HS-5 (cell line): ENCODE measurements around the gene GAB2.
"Not testable (repeated sequence)": the region's sequence is repeated elsewhere in the genome, so short reads cannot be mapped to it uniquely, and the experiment has no call there.

ENCODE experiments used
- DNase-seq: peaks from one replicate; pipeline ENCODE4 v3.0.0-alpha.2; 2012; ENCODE audit warnings: low read depth

GAB2 gene

DNA sequence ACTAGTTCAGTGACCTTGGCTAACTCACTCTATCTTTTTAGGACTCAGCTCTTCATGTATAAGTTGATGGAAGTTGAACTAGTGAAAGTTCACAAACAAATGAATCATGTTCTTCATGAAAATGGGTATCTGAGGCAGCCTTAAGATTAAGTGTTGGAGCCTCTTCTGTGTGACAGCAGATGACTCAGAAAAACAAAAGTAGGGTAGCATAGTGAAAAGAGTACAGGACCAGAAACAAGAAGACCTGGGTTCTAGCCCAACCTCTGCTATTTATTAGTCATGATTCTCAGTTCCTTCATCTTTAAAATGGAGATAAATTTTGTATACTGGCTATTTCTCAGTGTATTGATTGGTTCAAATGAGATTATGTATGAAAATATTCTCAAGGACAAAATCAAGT, 168.7 kb downstream of the GAB2 start:
- DNase-seq: no peak

DNA sequence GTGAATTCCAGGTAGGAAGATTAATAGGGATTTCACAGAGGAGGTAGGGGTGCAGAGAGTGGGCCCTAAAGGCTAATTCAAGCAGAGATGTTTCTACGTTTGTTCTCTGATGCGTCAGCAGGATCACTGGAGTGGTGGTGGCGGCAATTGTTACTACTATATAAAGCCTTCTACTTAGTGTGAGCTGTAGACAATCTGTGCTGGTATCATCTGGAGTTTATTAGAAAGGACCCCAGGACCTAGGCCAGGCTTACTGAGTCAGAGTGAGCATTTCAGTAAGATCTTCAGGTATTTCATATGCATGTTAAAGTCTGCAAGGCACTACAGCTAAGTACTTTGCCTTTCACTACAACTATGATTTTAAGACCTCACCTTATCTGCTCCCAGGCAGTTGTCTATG, 169.4 kb downstream of the GAB2 start:
- DNase-seq: no peak

DNA sequence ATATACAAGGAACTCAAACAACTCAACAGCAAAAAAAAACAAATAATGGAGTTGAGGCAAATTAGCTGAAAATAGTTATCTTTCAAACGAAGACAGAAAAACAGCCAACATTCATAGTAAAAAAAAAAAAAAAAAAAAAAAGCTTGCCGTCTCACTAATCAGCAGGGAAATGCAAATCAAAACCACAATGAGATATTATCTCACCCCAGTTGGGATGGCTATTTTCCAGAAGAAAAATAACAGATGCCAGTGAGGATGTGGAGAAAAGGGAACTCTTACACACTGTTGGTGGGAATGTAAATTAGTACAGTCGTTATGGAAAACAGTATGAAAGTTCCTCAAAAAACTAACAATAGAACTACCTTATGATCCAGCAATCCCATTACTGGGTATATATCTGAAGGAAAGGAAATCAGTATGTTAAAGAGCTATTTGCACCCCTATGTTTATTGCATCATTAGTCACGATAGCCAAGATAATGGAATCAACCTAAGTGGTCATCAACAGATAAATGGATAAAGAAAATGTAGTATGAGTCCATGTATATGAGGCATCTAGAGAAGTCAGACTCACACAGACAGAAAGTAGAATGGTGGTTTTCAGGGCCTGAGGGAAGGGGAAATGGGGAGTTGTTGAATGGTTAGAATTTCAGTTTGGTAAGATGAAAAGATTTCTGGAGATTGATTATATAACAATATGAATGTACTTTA, 172.9 kb downstream of the GAB2 start:
- DNase-seq: no peak

DNA sequence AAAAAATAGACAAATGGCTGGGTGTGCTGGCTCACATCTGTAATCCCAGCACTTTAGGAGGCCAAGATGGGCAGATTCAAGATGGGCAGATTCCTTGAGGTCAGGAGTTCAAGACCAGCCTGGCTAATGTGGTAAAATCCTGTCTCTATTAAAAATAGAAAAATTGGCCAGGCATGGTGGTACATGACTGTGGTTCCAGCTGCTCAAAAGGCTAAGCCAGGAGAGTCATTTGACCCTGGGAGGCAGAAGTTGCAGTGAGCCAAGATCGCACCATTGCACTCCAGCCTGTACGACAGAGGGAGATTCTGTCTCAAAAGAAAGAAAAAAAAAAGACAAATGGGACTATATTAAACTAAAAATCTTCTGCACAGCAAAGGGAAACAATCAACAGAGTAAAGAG, 173.5 kb downstream of the GAB2 start:
- no peak for DNase-seq

DNA sequence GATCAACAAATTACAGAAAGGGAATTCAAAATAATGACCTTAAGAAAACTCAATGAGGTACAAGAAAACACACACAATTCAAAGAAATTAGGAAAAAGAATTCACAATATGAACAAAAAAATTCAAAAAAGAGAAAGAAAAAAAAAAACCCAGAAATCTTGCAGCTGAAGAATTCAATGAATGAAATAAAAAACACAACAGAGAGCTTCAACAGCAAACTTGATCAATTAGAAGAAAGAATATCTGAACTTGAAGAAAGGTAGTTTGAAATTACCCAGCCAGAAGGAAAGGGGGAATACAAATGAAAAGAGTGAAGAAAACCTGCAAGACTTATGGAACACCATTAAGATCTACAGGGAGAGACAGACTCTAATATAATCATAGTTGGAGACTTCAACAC, 176.1 kb downstream of the GAB2 start:
- no peak for DNase-seq

DNA sequence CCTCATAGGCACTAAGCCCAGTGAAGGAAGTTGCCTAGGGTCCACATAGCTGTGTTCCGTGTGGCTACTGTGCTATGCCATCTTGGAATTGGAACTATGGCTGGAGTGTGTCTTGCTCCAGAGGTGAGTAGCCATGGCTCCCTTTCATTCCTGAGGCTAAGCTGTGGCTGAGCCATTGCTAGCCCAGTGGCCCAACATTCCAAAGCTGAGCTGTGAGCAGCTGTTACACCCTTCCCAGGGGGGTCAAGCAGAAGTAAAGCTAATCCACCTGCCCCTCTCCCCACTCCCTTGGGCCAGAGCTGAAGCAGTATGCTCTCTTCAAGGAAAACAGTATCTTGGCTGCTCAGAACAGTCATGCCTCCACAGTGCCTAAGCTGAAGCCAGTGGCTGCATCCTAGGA, 177.8 kb downstream of the GAB2 start:
- DNase-seq: no peak

DNA sequence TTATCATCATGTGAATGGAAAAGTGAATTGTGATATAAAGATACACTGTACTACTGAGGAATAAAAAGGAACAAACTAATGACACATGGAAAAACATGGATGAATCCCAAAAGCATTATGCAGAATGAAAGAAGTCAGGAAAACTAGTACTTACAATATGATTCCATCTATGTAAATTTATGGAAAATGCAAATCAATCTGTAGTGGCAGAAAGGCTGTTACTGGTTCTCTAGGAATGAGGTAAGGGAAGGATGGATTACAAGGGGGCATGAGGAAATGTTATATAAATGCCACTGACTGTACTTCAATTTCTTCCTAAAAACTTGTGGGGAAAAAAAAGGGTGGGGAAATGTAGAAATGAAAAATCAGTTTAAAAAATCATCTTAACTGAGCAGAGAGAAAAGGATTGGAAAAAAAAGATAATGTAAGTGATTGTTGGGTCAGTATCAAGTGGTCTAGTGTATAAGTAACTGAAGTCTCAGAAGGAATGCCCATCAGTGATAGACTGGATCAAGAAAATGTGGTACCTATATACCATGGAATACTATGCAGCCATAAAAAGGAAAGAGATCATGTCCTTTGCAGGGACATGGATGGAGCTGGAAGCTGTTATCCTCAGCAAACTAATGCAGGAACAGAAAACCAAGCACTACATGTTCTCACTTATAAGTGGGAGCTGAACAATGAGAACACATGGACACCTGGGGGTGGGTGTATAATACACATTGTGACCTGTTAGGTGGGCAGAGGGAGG, 180.2 kb downstream of the GAB2 start:
- DNase-seq: no peak

DNA sequence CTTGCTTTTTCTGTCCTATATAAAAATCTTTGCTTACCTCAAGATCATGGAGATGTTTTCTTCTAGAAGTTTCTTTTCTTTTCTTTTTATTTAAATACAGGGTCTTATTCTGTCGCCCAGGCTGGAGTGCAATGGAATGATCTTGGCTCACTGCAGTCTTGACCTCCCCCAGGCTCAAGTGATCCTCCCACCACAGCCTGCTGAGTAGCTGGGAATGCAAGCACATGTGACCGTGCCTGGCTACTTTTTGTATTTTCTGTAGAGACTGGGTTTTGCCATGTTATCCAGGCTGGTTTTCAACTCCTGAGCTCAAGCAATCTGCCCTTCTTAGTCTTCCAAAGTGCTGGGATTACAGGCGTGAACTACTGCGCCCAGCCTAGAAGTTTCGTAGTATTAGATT, 183.6 kb downstream of the GAB2 start:
- no peak for DNase-seq

DNA sequence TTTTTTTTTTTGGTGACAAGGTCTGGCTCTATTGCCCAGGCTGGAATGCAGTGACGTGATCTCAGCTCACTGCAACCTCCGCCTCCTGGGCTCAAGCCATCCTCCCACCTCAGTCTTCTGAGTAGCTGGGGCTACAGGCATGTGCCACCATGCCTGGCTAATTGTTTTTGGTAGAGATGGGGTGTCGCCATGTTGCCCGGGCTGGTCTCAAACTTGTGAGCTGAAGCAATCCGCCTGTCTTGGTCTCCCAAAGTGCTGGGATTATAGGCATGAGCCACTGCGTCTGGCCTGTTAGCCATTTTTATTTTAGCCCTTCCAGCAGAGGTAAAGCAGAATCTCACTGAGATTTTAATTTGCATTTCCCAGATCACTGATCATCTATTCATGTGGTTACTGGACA, 184.6 kb downstream of the GAB2 start:
- not testable (repeated sequence) for DNase-seq

DNA sequence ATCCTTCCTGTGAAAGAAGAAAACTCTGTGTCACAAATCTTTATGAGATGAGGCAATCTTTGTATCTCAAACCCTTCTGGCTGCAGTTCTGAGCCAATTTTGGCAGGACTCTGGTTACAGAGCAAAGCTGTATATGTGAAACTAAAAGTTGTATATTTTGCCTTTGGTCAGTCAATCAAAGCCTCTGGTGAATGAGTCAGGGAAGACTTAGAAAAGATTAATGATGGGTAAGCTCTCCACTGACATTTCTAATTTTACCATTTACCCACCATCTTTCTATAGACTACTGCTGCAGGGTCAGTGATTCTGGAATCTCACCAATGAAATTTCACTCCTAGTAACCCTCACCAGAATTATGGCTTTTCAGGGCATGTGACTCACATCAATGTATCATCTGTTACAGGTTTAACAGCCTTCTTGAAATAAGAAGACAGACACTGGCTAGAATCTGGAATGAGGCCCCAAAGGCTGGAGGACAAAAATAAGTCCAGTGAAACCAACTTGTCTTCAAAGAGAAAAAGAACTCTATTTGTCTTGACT, 185.6 kb downstream of the GAB2 start:
- DNase-seq: no peak

DNA sequence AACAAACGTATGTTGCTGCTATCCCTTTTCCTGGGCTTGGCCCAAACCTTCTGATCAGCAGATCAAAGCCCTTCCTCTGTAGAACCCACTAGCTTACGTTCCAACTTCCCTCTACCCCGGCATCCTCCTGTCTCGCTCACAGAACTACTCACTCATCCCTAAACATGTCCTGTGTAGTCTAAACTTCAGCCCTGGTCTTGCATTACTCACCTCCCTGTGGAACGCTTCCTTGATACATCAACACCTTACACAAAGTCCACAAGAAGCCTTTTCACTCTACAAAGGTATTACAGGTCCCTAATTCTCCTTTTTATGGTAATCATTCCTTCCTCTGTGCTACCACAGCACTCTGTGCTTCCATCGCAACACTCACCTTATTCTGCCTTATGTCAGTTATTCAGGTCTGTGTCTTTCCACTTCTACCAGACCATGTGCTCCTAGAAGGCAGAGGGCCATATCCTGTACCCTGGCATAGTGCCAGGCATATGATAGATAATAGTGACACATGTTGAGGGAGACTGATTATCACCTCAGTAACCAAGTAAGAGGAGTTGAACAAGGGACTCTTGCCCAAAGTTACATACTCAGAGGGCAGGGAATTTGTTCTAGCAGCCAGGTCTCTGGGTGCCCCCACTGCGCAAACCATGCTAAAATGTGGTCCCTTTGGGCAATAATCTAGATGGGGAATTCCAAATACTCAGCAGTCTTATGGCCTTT, 187.3 kb downstream of the GAB2 start:
- no peak for DNase-seq

DNA sequence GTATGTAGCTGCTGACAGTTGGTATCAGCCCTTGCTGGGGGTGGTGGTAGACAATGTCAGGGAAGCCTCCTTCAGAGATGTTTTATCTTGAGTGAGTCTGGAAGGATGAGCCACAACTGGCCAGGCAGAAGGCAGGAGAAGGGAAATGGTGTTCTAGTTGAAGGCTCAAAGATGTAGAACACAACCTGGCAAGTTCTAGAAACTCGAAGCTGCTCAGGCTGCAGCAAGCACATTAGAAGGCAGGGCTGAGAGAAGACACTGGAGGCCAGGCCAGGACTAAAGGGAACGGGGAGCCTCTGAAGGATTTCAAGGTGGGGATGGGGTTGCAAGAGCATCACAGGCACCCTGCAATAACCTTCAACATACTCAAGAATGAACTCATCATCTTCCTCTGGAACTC, 188.5 kb downstream of the GAB2 start:
- DNase-seq: no peak

DNA sequence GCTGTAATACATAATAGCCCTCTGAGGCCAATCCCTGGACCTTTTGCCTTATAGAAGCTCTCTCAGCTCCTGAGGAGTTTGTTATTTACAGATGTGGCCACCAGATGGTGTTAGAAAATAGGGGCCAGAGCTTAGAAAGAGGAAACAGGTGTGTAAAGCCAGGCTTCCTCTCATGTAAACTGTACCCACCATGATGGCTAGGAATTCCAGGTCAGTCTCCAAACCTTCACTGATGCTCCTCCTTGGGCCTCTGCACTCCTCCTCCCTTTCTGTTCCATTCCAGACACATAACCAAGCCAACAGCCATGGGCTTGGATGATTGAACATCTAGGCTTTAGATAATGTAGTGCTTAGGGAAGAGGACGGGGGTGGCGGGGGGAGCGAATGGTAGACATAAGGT, 189.2 kb downstream of the GAB2 start:
- DNase-seq: peak; percentile 9

DNA sequence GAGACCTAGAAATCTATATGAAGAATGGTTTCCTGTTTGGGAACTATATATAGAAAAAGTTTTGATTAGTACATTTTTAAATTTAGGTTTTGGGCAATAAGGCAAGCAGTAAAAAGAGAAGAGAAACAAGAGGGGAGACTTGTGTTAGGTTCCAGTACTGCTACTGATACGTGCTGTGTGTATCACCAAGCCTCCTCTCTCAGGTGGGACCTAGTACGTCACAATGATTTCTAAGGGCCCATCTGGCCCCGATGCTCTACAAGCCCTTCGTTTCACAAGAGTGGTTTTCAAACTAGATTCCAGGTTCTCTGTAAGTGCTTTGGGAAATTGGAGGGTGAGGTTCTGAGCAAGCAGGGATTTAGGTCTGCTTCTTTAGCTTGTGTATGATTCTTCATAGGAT, 189.7 kb downstream of the GAB2 start:
- no peak for DNase-seq

DNA sequence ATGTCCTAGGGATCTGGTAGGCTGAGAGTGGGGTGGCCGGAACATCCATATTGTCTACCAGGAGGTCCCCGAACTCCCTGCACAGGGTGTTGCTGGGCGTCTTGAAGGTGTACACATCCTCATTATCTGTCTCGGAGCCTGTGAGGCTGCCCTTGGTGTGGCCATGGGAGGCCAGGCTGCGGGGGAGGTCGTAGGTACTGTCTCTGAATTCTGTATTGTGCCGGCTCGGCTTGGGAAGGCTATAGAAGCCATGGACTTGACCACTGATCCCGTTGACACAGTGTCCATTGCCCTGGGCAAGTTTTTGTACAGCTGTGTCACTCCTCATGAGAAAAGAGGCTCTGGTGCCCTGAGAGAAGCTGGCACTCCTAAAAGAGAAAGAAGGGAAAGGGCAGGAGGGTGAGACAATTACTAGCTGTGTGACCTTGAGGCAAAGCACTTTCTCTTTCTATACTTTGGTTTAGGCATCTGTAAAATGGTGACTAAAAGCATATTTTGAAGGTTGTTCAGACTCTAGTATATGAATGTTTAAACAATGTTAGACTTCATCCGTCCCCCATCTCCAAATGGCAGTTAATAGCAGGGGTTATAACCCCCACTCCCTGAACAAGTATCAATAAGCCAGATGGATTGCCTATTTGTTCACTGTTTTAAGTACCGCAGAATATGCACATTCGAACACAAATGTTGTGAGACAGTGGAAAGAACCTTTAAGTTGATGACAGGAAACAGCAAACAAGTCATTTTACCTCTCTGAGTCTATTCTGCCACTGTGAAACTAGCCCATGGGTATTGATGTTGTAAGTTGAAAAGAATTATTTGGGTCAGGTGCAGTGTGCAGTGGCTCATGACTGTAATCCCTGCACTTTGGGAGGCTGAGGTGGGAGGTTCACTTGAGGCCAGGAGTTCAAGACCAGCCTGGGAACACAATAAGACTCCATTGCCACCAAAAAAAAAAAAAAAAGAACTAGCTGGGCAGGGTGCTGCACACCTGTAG, 190.6 kb downstream of the GAB2 start:
- no peak for DNase-seq

DNA sequence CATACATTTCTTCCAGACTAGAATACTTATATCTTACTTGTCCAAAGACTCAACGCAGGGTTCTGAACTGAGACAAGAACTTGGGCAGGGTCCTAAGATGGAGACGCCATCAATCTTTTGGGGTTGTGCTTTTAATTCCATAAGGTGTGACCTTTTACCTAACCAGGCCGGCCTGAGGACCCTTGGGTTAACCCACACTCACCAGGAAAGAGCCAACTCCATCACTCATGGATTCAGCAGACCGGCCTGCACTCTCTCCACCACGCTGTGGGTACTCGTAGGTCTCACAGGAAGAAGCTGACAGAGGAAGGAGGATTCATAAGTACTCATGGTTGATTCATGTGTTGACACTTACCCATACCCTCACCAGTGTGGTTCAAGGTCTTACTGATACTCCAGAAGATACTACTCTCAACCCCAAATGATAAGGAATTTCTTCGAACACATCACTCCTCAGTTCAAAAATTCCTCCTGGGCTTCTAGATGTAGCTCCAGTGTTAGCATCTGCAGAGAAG, 192.7 kb downstream of the GAB2 start:
- no peak for DNase-seq

DNA sequence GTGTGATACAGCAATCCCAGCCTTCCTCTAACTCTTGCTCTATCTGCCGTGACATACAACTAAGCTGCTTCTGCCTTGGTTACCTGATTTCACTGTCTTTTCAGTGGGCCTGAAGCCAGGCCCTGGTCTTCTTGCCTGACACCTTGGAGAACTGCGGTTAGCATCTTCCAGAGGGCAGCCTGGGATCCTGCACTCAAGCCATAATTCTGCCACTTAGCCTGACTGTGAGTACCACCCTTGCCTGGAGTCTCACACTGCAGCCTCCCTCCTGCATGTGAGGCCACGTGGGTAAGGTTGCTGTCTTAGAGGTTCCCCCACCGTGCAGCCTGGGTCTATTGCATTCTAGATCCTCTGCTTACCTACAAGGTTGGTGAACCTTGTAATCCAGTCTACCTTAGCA, 193.1 kb downstream of the GAB2 start:
- no peak for DNase-seq

DNA sequence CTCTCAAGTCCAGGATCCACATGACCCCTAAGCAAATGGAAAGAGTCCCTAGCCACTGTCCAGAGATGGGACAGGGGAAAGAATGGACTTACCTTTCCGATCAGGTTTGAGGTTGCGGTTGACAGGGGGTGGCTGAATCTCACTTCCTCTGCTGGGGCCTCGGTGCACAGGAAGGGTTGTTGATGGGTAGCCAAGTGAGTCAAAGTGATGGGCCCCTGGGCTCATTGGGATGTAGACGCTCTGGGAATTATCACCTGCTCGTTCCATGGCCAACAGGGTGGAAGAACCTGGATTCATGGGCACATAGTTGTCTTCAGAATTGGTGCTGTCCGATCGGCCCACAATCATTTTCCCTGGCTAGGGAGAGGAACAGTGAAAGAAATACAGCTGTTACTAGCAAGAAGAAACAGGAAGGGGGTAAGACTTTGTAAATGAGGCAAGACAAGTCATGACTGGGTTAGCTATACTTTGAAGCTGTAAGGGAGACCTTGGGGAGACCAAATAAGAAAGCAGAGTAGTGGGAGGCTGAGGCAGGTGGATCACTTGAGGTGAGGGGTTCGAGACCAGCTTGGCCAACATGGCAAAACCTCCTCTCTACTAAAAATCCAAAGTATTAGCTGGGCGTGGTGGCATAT, 194.2 kb downstream of the GAB2 start:
- DNase-seq: no peak

DNA sequence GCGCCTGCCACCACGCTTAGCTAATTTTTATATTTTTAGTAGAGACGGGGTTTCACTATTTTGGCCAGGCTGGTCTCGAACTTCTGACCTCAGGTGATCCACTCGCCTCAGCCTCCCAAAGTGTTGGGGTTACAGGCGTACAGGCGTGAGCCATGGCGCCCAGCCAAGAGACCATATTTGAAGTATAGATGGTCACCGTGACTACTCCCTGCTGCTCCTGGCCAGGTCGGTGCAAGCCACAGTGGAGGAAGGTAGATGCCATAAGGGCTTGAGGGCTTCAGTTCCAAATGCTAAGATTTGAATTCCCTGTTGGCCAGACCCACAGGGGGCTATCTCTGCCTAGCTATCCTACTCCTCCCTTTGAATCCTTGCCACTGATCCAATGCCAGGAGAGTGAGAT, 194.9 kb downstream of the GAB2 start:
- DNase-seq: not testable (repeated sequence)

DNA sequence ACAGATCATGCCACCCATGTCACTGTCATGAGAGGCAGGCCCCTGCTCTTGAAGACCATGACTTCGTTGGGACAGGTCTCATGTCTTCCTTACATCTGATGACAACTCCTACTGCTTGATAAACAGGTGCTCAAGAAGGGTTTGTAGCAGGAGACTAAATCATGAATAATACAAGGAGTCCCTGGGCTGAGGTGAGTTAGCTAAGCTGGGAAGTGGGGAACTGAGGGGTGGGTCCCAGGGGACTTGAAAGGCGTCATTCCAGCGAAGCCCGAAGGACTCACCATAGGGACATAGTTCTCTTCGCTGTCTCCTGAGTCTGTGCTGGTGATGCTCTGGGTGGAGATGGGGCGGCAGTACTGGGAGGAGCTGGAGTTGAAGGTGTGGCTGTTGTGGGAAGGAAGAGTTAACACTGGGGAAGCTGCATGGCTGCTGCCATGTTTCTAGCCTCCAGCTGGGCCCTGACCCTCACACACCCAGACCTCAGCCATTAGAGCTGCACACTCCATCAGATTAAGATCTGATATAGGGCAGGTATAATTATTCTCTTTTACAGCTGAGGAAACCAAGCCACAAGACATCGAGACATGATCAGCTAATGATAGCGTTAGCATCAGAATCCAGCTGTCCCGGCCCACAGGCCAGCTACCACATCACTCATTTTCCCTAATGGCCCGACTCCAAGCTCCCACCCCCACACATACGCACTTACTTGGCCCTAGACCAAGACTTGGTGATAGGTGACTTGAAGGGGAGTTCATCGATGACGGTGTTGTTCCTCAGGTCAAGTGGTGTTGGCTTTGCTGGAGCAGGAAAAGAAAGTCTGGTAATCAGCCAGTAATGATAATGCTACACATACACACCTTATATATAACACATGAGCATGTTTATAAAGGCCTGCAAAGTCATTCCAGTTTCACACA, 196.0 kb downstream of the GAB2 start:
- DNase-seq: no peak
